ENCODE results near the gene KRT9. TPM values are rescaled to one million over a fixed set of nuclear protein-coding genes. Genes with fewer than 3 reads are reported as not detected.
"Not testable (repeated sequence)": the region's sequence is repeated elsewhere in the genome, so short reads cannot be mapped to it uniquely, and the experiment has no call there.

The KRT9 gene
- total RNA-seq, 2 experiments from 2014 or later = not detected

GRCh38 chr17:41614098-41614497 is 42.2 kb upstream of the KRT9 start:
- Histone ChIP-seq H3K36me3 (ENCODE audit: insufficient read depth, low read length) (no peaks in the 10 kb centered on the region), H3K4me1 (ENCODE audit: insufficient read depth, low read length) (no peaks in the 10 kb centered on the region), H3K4me3 (ENCODE audit: low read length) (no peak overlapping the region), H3K27ac (ENCODE audit: low read depth in 1 of 2, low read length in 2 of 2) (no peak overlapping the region), H3K27me3 (ENCODE audit: control insufficient read depth in 1 of 2, insufficient read depth in 2 of 2, low read length in 2 of 2) (peaks cover 0 to 2% of the 10 kb centered on the region in 2 experiments), H3K9me3 (ENCODE audit: control insufficient read depth in 1 of 2, insufficient read depth in 1 of 2, low read length in 2 of 2) (no peaks in the 10 kb centered on the region)
- H3K27me3 Mint-ChIP-seq = peaks cover 10% of the 10 kb centered on the region
- H3K36me3 Mint-ChIP-seq (ENCODE audit: low read depth) = no peaks in the 10 kb centered on the region
- H3K27ac Mint-ChIP-seq = no peak overlapping the region
- DNase-seq (no peak), ATAC-seq (ENCODE audit: poor library complexity) (no peak)
- ChIA-PET POLR2A (no interaction called here), CTCF (no interaction called here)
- H3K9me3 Mint-ChIP-seq = no peaks in the 10 kb centered on the region
- no peak overlapping the region for H3K4me3 Mint-ChIP-seq
- intact Hi-C loops (cut with DNase I, micrococcal nuclease) = no loop called here
- no peak for TF ChIP-seq CTCF (IDR thresholded peaks at IDR 0.05)
- H3K4me1 Mint-ChIP-seq (ENCODE audit: low read depth) = no peaks in the 10 kb centered on the region

- H3K4me3 Mint-ChIP-seq = no peak overlapping the region
Observed at GRCh38 chr17:41613277-41614082, 41.6 kb upstream of the KRT9 start.

GRCh38 chr17:41612376-41613160 is 40.7 kb upstream of the KRT9 start, which contains the start of gene KRT16:
Gene KRT16, minus strand, starts transcription at chr17:41612767. Its CDS starts 79 bp downstream, at chr17:41612688.
- H3K4me1 Mint-ChIP-seq (ENCODE audit: low read depth); CTCF ChIA-PET: not testable (repeated sequence)

More at GRCh38 chr17:41613277-41614082, 41.6 kb upstream of the KRT9 start:
- no peak for TF ChIP-seq CTCF (IDR thresholded peaks at IDR 0.05)
- H3K9me3 ChIP-seq (ENCODE audit: control insufficient read depth in 1 of 2, insufficient read depth in 1 of 2, low read length in 2 of 2) = no peaks in the 10 kb centered on the region
- no peak overlapping the region for H3K27ac ChIP-seq (ENCODE audit: low read depth in 1 of 2, low read length in 2 of 2)
- DNase-seq = no peak
- POLR2A ChIA-PET = no interaction called here
- intact Hi-C loops (cut with DNase I, micrococcal nuclease) = no loop called here
- no peaks in the 10 kb centered on the region for H3K4me1 Mint-ChIP-seq (ENCODE audit: low read depth)
- CTCF ChIA-PET = no interaction called here
- ATAC-seq (ENCODE audit: poor library complexity) = no peak
- H3K36me3 ChIP-seq (ENCODE audit: insufficient read depth, low read length) = no peaks in the 10 kb centered on the region
- H3K4me3 ChIP-seq (ENCODE audit: low read length) = no peak overlapping the region
- H3K4me1 ChIP-seq (ENCODE audit: insufficient read depth, low read length) = no peaks in the 10 kb centered on the region
- H3K27me3 Mint-ChIP-seq = peaks cover 16% of the 10 kb centered on the region
- no peaks in the 10 kb centered on the region for H3K36me3 Mint-ChIP-seq (ENCODE audit: low read depth)
- H3K27me3 ChIP-seq (ENCODE audit: control insufficient read depth in 1 of 2, insufficient read depth in 2 of 2, low read length in 2 of 2) = peaks cover 0 to 2% of the 10 kb centered on the region in 2 experiments
- no peak overlapping the region for H3K27ac Mint-ChIP-seq
- no peaks in the 10 kb centered on the region for H3K9me3 Mint-ChIP-seq

More at GRCh38 chr17:41612376-41613160, 40.7 kb upstream of the KRT9 start, which contains the start of gene KRT16:
- intact Hi-C loops (cut with DNase I, micrococcal nuclease); H3K4me3 Mint-ChIP-seq; H3K9me3 ChIP-seq (ENCODE audit: control insufficient read depth in 1 of 2, insufficient read depth in 1 of 2, low read length in 2 of 2); H3K4me1 ChIP-seq (ENCODE audit: insufficient read depth, low read length); H3K27ac Mint-ChIP-seq; H3K36me3 Mint-ChIP-seq (ENCODE audit: low read depth); H3K9me3 Mint-ChIP-seq; H3K36me3 ChIP-seq (ENCODE audit: insufficient read depth, low read length); POLR2A ChIA-PET; ATAC-seq (ENCODE audit: poor library complexity); H3K27me3 ChIP-seq (ENCODE audit: control insufficient read depth in 1 of 2, insufficient read depth in 2 of 2, low read length in 2 of 2); H3K4me3 ChIP-seq (ENCODE audit: low read length); H3K27ac ChIP-seq (ENCODE audit: low read depth in 1 of 2, low read length in 2 of 2); DNase-seq: not testable (repeated sequence)
- H3K27me3 Mint-ChIP-seq = peaks cover 16% of the 10 kb centered on the region
